ENCODE measurements around the gene TMEM208. TPM values are rescaled to one million over a fixed set of nuclear protein-coding genes. Genes with fewer than 3 reads are reported as not detected.

Gene TMEM208
- total and polyA plus RNA-seq, 2 of the 13 experiments (the other 11 are each of a cell fraction or from before 2014, with no cell fraction given) = 58.8 to 72.9 TPM

DNA sequence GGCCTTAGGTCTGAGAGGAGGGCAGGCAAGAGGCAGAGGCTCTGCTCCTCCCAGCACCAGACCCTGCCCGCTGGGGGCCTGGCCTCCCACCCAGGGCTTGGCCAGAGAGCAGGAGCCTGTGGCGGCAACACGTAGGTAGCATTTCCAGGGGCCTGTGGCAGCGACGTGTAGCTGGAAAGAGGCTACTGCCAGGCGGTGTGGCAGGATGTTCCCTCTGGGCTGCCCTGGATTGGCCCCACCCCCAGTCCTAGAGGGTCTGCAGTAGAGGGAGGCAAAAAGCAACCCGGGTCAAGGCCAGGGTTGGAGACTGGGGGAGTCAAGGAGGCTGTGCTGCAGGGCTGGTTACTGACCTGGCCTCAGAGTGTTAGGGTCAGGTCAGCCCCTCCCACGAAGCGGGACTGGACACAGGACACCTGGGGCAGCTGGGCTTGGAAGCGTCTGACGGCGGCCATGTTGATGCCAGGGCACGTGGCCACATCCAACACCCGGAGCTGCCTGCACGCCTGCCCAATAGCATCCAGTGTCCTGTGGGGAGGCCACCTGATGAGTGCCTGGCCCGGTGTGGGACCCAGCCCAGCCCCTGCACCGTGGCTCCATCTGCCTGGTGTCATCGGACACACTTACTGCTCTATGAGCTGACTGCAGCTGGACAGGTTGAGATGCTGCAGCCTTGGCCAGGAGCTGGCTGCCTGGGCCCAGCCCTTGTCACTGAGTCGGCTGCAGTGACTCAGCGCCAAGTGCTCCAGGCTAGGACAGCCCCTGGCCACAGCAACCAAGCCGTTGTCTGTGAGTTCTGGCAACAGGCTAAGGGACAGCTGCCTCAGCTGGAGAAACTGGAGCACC, 19.5 kb upstream of the TMEM208 start:
- no peak for DNase-seq (ENCODE audit: low spot score)
- ChIA-PET CTCF (ENCODE audit: low intra/inter-chr PET ratio, low total read pairs) (no interaction called here), POLR2A (interaction anchor here (0.5 to 2.1 kb wide), 7 partner anchors 9 to 40 kb away, joined by 3 to 6 read pairs (median 3); partner anchors contain the start of genes FHOD1, NOL3 and TMEM208)
- Histone ChIP-seq H2AFZ (ENCODE audit: low read length) (no peak overlapping the region), H4K20me1 (ENCODE audit: insufficient read depth, low read length) (no peaks in the 10 kb centered on the region), H3K27ac (ENCODE audit: extremely low read length, insufficient read depth, low read length) (no peak overlapping the region), H3K9me3 (ENCODE audit: low read length) (no peaks in the 10 kb centered on the region), H3K27me3 (ENCODE audit: control insufficient read depth in 1 of 2, insufficient read depth in 2 of 2, low read length in 2 of 2) (no peaks in the 10 kb centered on the region), H3K4me2 (ENCODE audit: low read depth, low read length) (peak overlapping the region; percentile 4; the same call in 1 of the 2 replicates), H3K4me3 (replicated peaks in 1 of 3; ENCODE audit: insufficient read depth in 1 of 3, low read depth in 2 of 3, low read length in 3 of 3) (no peak overlapping the region; a peak in 1 of 6 replicates), H3K9ac (ENCODE audit: insufficient read depth, low read depth, low read length) (peak overlapping the region; percentile 5; the same call in 1 of the 2 replicates), H3K36me3 (replicated peaks in 1 of 2; ENCODE audit: control insufficient read depth in 1 of 2, insufficient read depth in 2 of 2, low read length in 2 of 2) (peaks cover 9 to 10% of the 10 kb centered on the region in 2 experiments; a peak in 3 of 5 replicates), H3K4me1 (ENCODE audit: insufficient read depth, low read length) (peaks cover 55% of the 10 kb centered on the region), H3K79me2 (ENCODE audit: insufficient read depth, low read length) (no peaks in the 10 kb centered on the region)
- in situ Hi-C loops (cut with HindIII; ENCODE audit: extremely low pct_ligation_motif_present, low pct_unique_long_range_greater_than_20kb) = no loop called here
- FAIRE-seq = no peak
- WGBS (ENCODE audit: low lambda C conversion rate) = 52% methylated on average over 15 of the region's 21 CpGs
- no TSS peak for BruUV-seq (replicated peaks)
- ATAC-seq = peak; percentile 15
- intact Hi-C loops (cut with micrococcal nuclease; ENCODE audit: unreplicated experiment) = no loop called here
- TF ChIP-seq, protein P1, sequence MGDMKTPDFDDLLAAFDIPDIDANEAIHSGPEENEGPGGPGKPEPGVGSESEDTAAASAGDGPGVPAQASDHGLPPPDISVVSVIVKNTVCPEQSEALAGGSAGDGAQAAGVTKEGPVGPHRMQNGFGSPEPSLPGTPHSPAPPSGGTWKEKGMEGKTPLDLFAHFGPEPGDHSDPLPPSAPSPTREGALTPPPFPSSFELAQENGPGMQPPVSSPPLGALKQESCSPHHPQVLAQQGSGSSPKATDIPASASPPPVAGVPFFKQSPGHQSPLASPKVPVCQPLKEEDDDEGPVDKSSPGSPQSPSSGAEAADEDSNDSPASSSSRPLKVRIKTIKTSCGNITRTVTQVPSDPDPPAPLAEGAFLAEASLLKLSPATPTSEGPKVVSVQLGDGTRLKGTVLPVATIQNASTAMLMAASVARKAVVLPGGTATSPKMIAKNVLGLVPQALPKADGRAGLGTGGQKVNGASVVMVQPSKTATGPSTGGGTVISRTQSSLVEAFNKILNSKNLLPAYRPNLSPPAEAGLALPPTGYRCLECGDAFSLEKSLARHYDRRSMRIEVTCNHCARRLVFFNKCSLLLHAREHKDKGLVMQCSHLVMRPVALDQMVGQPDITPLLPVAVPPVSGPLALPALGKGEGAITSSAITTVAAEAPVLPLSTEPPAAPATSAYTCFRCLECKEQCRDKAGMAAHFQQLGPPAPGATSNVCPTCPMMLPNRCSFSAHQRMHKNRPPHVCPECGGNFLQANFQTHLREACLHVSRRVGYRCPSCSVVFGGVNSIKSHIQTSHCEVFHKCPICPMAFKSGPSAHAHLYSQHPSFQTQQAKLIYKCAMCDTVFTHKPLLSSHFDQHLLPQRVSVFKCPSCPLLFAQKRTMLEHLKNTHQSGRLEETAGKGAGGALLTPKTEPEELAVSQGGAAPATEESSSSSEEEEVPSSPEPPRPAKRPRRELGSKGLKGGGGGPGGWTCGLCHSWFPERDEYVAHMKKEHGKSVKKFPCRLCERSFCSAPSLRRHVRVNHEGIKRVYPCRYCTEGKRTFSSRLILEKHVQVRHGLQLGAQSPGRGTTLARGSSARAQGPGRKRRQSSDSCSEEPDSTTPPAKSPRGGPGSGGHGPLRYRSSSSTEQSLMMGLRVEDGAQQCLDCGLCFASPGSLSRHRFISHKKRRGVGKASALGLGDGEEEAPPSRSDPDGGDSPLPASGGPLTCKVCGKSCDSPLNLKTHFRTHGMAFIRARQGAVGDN (CRISPR knock-in tag; IDR thresholded peaks at IDR 0.05) = peak; percentile 78
- TF ChIP-seq U2AF2 (IDR thresholded peaks at IDR 0.05; ENCODE audit: low read depth, low read length) (no peak), SOX5 (CRISPR knock-in tag; IDR thresholded peaks at IDR 0.05; ENCODE audit: borderline replicate concordance) (no peak), ZNF138 (CRISPR knock-in tag; IDR thresholded peaks at IDR 0.05; ENCODE audit: low read depth) (0 out of 2 replicates have a peak, but pooled peaks have one; percentile 38), PTBP1 (IDR thresholded peaks at IDR 0.05; ENCODE audit: low read depth, low read length, poor library complexity, severe bottlenecking) (peak; percentile 20), MYC (CRISPR knock-in tag; IDR thresholded peaks at IDR 0.05; ENCODE audit: borderline replicate concordance) (peak; percentile 1; the same call in 1 of the 2 replicates), MAFF (IDR thresholded peaks at IDR 0.05; ENCODE audit: low read depth, low read length) (no peak), ZBTB7A (CRISPR knock-in tag; IDR thresholded peaks at IDR 0.05) (peak; percentile 26; the same call in 1 of the 2 replicates), ZFP36L2 (CRISPR knock-in tag; IDR thresholded peaks at IDR 0.05) (no peak), SOX13 (IDR thresholded peaks at IDR 0.05) (no peak), SOX13 (CRISPR knock-in tag; conservative IDR thresholded peaks at IDR 0.05 in 1 of 2, IDR thresholded peaks at IDR 0.05 in 1 of 2) (peak in 1 of 2 experiments; percentile 5; a peak in 1 of 4 replicates), ZNF724P (CRISPR knock-in tag; IDR thresholded peaks at IDR 0.05; ENCODE audit: borderline replicate concordance) (no peak)
- TF ChIP-seq, protein P2, sequence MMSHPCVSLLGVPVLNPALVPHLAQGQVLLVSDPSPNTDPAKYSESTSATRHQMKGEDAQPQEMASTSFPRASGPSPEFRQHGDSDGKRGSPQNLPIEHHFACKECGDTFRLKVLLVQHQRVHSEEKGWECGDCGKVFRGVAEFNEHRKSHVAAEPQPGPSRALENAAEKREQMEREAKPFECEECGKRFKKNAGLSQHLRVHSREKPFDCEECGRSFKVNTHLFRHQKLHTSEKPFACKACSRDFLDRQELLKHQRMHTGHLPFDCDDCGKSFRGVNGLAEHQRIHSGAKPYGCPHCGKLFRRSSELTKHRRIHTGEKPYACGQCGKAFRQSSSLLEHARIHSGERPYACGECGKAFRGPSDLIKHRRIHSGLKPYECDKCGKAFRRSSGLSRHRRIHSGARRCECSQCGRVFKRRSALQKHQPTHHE (CRISPR knock-in tag; IDR thresholded peaks at IDR 0.05; ENCODE audit: borderline replicate concordance) = no peak
- TF ChIP-seq, protein P3, sequence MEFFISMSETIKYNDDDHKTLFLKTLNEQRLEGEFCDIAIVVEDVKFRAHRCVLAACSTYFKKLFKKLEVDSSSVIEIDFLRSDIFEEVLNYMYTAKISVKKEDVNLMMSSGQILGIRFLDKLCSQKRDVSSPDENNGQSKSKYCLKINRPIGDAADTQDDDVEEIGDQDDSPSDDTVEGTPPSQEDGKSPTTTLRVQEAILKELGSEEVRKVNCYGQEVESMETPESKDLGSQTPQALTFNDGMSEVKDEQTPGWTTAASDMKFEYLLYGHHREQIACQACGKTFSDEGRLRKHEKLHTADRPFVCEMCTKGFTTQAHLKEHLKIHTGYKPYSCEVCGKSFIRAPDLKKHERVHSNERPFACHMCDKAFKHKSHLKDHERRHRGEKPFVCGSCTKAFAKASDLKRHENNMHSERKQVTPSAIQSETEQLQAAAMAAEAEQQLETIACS (CRISPR knock-in tag; IDR thresholded peaks at IDR 0.05) = no peak
- TF ChIP-seq, protein P4, sequence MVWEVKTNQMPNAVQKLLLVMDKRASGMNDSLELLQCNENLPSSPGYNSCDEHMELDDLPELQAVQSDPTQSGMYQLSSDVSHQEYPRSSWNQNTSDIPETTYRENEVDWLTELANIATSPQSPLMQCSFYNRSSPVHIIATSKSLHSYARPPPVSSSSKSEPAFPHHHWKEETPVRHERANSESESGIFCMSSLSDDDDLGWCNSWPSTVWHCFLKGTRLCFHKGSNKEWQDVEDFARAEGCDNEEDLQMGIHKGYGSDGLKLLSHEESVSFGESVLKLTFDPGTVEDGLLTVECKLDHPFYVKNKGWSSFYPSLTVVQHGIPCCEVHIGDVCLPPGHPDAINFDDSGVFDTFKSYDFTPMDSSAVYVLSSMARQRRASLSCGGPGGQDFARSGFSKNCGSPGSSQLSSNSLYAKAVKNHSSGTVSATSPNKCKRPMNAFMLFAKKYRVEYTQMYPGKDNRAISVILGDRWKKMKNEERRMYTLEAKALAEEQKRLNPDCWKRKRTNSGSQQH (CRISPR knock-in tag; IDR thresholded peaks at IDR 0.05; ENCODE audit: low read depth) = 0 out of 2 replicates have a peak, but pooled peaks have one; percentile 15

All from HepG2 (cell line).